Liver (tissue), 2 donors: Measurements from ENCODE around the gene ATG10.

Source experiments
- TF ChIP-seq, protein P1 (sequence below): IDR thresholded peaks from 2 replicates; pipeline ENCODE4 v1.6.1; 2016; ENCODE audit warnings: antibody characterized with exemption
- TF ChIP-seq, protein P2 (sequence below): fragments of 150-350 bp; IDR thresholded peaks from 2 replicates; pipeline ENCODE4 v1.5.1; 2017; ENCODE audit warnings: improper control_type of control experiment, low read depth, low read length; ENCODE audit not compliant: missing input control
- donor health status: healthy.

DNA sequence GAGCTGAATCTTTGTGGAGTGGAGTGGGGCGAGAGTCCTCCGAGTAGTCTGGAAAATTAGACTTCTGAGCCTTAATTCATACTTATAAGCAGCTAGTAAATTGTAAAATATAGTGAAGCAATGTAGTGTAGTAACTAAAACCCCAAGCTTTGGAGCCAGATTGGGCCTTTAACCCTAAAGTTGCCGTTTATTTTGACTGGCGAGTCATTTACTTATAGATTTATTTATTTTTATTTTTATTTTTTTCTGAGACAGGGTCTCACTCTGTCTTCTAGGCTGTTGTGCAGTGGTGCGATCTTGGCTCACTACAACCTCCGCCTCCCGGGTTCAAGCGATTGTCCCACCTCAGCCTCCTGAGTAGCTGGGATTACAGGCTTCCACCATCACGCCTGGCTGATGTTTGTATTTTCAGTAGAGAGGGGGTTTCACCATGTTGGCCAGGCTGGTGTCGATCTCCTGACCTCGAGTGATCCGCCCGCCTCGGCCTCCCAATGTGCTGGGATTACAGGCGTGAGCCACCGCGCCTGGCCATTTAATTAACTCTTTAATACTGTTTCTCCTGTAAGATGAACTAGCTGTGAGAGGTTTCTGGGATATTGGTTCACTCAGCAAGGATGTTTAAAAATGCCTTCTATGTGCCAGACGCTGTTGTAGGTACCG, 307.0 kb downstream of the ATG10 start:
- TF ChIP-seq, protein P1, sequence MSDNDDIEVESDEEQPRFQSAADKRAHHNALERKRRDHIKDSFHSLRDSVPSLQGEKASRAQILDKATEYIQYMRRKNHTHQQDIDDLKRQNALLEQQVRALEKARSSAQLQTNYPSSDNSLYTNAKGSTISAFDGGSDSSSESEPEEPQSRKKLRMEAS, result no peak
- TF ChIP-seq, protein P2, sequence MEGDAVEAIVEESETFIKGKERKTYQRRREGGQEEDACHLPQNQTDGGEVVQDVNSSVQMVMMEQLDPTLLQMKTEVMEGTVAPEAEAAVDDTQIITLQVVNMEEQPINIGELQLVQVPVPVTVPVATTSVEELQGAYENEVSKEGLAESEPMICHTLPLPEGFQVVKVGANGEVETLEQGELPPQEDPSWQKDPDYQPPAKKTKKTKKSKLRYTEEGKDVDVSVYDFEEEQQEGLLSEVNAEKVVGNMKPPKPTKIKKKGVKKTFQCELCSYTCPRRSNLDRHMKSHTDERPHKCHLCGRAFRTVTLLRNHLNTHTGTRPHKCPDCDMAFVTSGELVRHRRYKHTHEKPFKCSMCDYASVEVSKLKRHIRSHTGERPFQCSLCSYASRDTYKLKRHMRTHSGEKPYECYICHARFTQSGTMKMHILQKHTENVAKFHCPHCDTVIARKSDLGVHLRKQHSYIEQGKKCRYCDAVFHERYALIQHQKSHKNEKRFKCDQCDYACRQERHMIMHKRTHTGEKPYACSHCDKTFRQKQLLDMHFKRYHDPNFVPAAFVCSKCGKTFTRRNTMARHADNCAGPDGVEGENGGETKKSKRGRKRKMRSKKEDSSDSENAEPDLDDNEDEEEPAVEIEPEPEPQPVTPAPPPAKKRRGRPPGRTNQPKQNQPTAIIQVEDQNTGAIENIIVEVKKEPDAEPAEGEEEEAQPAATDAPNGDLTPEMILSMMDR, result no peak
